Left ventricle myocardium superior (tissue), 1 donor: ENCODE results near the gene CDC42BPB. TPM values are rescaled to one million over a fixed set of nuclear protein-coding genes. Genes with fewer than 3 reads are reported as not detected.

Source experiments
- ATAC-seq: fragments of 200-7000 bp; cut with Tn5 transposase; one replicate; pipeline ENCODE4 v1.9.1; 2020; ENCODE audit warnings: mild to moderate bottlenecking, moderate library complexity
- DNase-seq: peaks from one replicate; pipeline ENCODE4 v3.0.0-alpha.2; 2020
- intact Hi-C: fragments of 100-400 bp; cut with micrococcal nuclease; formaldehyde crosslinking; loops from one replicate; pipeline ENCODE4 v1.11.0; 2022
- total RNA-seq: library from RNA; stranded (reverse); fragmentation: NEBNext Ultra II Directional; extraction: Animal tissue kit (Norgen Biotek cat#: 25700); gene quantifications from one replicate; pipeline ENCODE4 v1.2.1, GENCODE V29; 2021
- donor health status: DM: no; HTN: yes; CAD: no; lungs with severe emphysema.

The CDC42BPB gene
- total RNA-seq, 1 donor from 2014 or later: 75.1 TPM

DNA sequence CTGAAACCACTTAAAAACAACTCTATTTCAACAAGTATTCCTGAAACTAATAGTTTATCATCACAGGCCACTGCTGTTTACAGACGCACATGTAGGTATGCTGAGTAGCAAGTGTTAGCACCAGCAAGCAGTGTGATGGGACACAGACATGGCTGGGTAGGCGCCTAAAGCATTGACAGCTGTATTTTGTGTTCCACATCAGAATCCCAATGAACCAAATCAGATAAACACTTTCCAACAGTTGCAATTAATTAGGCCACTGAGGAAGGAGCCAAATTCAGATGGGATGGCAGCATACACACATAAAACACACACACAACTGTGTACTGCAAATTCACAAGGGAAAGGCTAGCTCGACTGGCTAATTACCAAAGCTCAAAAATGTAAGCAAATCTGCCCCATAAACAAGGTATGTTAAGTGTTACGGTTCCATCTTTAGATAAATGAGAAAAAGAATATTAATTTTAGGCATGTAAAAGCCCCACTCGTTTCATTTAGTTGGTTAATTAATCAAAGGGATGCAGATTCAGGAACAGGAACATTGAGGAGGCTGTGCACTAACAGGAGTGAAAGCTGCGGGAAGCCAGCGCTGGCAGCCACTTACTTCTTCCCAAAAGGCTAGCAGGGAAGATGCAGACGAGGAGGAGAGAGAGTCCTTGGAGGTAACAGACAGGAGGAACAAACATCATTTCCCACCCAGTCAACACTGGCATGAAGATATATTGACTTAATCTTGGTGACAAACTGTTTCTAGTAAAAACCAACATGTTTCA lies 101.5 kb downstream of the CDC42BPB start:
- intact Hi-C loops: no loop called here
- DNase-seq (no peak), ATAC-seq (peak; percentile 65)

DNA sequence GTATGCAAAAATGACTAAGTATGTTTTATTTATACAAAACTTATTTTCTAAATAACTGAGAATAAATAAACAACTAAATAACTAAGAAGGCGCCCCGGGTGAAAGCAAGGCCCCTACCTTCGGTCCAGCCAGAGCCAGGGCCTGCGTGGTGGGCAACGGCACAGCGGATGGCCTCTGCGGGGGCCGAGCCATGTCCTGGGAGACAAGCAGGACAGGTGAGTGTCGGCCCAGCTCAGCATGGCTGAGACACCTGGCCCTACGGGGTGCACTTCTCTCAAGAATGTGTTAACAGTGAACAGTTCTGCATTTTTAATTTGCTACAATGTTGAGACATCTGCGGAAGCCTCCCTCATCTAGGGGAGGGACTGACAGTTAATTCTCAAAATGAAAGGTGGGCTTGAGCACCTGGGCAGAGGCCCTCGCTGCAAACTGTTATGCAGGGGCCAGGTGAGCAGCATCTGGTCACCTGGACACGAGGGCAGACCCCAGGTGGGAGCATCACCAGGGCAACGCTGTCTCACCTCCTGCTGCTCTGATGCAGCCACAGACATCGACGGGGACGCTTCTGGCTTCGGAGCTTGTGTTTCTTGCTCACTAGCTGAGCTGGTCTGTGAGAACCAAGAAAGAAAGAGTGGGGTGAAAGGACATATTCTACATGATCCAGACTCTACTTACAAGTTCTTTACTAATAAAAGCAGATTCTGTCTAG lies 103.1 kb downstream of the CDC42BPB start:
- DNase-seq (no peak), ATAC-seq (no peak)
- intact Hi-C loops: no loop called here

- DNase-seq (no peak), ATAC-seq (no peak)
- intact Hi-C loops: no loop called here
Measured at GRCh38 chr14:102953100-102953499, 104.2 kb downstream of the CDC42BPB start.

- DNase-seq: no peak
- no peak for ATAC-seq
- intact Hi-C loops: no loop called here
Measured at GRCh38 chr14:102952276-102952675, 105.1 kb downstream of the CDC42BPB start.

GRCh38 chr14:102951799-102952198 lies 105.5 kb downstream of the CDC42BPB start:
- DNase-seq: no peak
- no peak for ATAC-seq
- intact Hi-C loops: no loop called here

- no peak for ATAC-seq
- DNase-seq: no peak
- intact Hi-C loops: no loop called here
Measured at GRCh38 chr14:102951034-102951433, 106.3 kb downstream of the CDC42BPB start.

- DNase-seq: peak; percentile 80
- intact Hi-C loops: no loop called here
- ATAC-seq: peak; percentile 82
Measured at GRCh38 chr14:102949801-102950451, 107.4 kb downstream of the CDC42BPB start.

DNA sequence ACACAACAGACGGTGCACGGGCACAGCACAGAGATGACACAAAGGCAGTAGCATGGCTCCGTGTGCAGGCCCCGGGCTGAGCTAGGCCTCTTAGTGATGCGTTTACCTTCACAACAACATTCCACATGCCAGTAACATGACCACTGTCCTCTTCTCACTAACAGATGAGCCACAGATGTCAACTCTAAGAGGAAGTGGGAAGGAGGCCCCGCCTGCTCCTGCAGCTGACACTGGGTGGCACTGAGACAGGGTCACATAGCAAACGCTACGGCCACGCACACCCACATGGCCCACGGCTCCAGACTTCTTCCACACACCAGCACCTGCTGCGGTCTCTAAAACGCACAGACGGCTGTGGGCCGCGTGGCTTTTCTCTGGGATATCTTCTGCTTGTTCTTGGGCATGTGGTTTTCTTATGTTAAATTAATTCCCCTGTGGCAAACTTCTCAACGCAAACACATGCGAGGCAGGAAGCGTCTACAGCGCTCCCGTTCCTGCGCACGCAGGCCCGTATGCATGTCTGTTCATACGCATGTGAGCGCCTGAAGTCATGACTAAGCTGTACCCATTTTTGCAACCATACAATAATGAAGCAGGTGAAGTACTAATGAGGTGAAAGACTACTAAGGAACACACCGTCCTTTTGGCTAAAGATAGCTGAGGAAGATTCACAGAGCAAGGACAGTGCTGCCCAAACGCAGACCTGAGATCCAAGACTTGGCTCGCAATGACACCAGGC lies 108.1 kb downstream of the CDC42BPB start:
- no peak for DNase-seq
- peak; percentile 5 for ATAC-seq
- intact Hi-C loops: no loop called here

GRCh38 chr14:102948698-102949061 lies 108.7 kb downstream of the CDC42BPB start:
- intact Hi-C loops: no loop called here
- ATAC-seq (no peak), DNase-seq (no peak)

DNA sequence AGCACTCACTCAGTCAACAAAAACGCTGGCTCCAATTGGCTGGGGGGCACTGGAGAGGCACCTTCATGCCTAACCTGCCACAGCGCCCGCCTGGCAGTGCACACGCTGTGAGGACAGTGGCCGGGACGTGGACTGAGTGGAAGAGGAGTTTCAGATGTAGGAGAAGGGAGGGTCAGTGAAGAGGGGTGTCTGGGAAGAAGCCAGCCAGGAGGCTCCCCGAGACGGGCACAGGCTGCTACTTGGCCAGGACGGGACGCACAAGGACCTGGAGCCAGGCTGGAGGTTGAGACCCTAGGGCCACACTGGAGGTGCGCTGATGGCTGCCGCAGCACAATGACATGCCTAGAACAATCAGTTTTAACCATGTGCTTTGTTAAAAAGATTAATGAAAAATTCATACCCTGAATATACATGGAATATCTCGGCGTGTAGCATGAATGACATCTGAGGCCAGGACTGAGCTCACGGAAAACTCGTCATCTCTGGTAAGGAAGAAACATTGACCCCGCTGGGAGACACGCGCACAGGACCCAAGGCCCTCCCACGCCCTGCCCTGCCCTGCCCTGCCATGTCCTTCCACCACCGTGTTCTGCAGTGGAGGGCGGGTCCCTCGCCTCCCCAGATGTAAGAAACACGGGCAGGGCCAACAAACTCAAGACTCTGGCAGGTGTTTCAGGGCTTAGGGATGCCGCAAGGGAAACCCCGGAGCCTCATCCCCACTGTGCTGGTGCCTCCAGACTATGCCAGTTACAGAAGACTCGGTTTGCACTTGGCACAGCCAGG lies 109.8 kb downstream of the CDC42BPB start:
- DNase-seq (no peak), ATAC-seq (no peak)
- intact Hi-C loops: no loop called here

DNA sequence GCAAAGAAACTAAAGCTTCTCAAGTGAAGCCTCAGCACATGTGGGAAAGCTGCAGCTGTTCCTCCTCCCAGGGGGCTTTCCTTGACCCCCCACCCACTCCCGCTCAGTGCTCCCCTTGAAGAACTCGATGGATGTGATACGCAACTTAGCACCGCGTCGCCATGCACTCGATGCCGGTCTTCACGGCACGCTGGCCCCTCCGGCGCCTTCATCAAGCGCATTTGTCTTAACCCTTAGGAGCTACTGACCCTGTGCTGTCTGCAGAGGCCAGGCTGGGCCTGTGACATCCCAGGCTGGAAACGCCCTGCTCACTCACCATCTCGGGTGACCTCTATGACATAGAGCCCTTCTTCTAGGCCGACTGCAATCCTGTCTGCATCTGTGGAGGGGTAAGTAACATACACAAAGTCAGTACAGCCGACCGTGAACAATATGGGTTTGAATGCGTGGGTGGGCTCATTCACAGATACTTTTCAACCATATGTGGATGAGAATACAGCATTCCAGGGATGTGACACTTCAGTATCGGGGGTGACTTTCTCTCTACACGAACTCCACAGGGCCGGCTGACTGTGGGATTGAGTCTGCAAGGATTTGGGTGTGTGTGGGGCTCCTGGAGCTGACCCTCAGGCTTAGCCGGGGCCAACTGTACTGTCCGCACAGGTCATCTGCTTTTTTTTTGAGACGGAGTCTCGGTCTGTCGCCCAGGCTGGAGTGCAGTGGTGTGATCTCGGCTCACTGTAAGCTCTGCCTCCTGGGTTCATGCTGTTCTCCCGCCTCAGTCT lies 111.8 kb downstream of the CDC42BPB start:
- intact Hi-C loops: no loop called here
- ATAC-seq: no peak

DNA sequence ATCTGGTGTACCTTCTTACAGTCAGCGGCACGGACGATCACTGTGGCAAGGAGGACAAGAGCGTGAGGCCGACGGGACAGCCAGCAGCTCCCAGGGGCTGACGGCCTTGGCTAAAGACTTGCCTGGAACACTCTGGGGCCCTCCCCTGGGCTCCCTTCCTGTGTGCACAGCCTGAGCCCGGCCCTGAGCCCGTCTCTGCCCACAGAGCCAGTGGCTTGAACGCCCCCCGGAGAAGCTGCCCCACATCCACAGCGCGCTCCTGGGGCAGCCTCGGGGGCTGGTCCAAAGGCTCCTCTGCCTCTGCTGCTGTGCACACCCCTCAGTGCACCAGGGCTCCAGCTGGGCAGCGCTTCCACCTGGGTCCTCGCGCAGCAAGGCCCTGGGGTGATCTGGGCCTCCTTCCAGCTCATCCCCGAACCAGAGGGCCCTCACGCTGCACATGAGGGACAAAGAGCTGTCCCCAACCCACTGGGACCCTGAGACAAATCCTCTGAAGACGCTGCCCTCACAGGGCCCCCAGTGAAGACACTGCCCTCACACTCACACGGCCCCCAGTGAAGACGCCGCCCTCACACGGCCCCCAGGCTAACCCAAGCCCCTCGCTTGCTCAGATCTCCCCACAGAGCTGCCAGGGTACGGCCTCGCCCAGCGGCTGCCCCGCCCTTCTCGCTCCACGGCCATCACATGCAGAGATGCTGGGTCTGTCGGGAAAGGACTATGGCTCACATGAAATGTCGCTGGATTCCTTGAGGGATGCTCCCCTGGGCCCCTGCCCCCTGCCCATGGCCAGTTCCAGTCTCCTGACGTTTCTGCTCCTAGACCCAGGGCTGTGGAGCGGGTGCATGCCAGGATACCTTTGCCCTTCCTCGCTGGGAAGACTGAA lies 112.7 kb downstream of the CDC42BPB start:
- DNase-seq: no peak
- ATAC-seq: no peak
- intact Hi-C loops: no loop called here

More for the DNA sequence above, 111.8 kb downstream of the CDC42BPB start:
- DNase-seq: no peak

GRCh38 chr14:102943979-102944378 lies 113.4 kb downstream of the CDC42BPB start:
- DNase-seq (no peak), ATAC-seq (no peak)
- intact Hi-C loops: no loop called here

DNA sequence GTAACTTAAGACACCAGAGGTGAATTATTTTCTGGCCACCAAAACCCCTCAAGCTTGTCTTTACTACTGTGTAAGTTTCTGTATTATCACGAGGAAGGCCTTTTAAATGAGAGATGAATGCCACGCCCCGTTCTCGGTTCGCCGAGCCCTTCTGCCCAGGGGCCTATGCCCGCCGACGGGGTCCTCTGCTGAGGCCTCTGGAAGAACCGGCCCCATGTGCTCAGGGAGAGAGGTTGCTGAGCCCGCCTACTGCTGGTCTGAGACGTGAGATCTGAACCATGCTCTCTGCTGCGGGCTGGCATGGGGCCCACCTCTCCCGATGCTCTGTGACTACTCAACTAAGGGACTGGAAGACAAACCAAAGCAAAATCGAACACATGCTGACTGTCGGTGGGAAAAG lies 113.9 kb downstream of the CDC42BPB start:
- ATAC-seq (no peak), DNase-seq (no peak)
- intact Hi-C loops: no loop called here

- intact Hi-C loops: no loop called here
- DNase-seq: no peak
- ATAC-seq: no peak
Measured at GRCh38 chr14:102942069-102942468, 115.3 kb downstream of the CDC42BPB start.

DNA sequence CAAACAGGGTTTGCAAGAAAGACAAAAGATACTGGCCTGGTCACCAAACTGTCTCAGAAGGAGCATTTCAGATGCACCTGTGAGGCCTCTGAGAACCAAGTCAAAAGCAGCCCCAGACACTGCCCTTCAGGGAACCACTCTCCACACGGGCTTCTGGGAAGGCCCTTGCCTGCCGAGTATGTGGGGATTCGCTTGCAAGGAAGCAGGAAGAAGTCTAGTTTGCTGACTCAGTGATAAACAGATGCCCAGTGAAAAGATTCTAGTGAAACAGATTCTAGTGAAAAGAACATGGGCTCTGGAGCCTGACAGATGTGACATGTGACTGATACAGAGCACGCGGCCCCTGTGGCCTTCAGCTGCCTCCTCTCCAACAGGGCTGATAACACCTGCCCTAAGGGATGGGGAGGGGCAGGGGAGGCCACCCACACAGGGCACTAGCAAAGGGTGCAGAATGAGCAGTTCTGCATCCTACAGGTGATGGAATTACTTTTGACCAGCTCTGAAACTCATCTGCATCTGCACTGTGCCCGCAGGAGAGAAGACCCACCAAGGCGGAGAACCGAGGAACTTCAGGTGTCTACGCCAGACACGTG lies 115.8 kb downstream of the CDC42BPB start:
- intact Hi-C loops: no loop called here
- DNase-seq: no peak
- peak; percentile 54 for ATAC-seq
